WERI-Rb-1 (cell line): ENCODE results near the gene SENP6.
"Not testable (repeated sequence)": the region's sequence is repeated elsewhere in the genome, so short reads cannot be mapped to it uniquely, and the experiment has no call there.

Experiments used
- DNase-seq: peaks from one replicate; pipeline ENCODE4 v3.0.0-alpha.2; 2020
- H3K27ac ChIP-seq: fragments of 250-450 bp; sonication (Bioruptor Pico); 2 replicates; pipeline ENCODE4 v1.5.1; 2020; ENCODE audit warnings: mild to moderate bottlenecking, moderate library complexity
- H3K27me3 ChIP-seq: fragments of 250-450 bp; sonication (Bioruptor Pico); 2 replicates; pipeline ENCODE4 v1.5.1; 2021; ENCODE audit warnings: mild to moderate bottlenecking, low read depth, moderate library complexity; ENCODE audit not compliant: insufficient read depth, severe bottlenecking
- H3K36me3 ChIP-seq: fragments of 250-450 bp; sonication (Bioruptor Pico); 2 replicates; pipeline ENCODE4 v1.5.1; 2020; ENCODE audit warnings: mild to moderate bottlenecking, moderate library complexity
- H3K4me3 ChIP-seq: 2 replicates; pipeline ENCODE4 v1.5.1; 2011; ENCODE audit warnings: low read depth, mild to moderate bottlenecking, control low read depth, low read length
- H3K9me3 ChIP-seq: fragments of 250-450 bp; sonication (Bioruptor Pico); 2 replicates; pipeline ENCODE4 v1.5.1; 2021; ENCODE audit warnings: mild to moderate bottlenecking, moderate library complexity; ENCODE audit not compliant: severe bottlenecking
- CTCF ChIP-seq: IDR thresholded peaks from 2 replicates; pipeline ENCODE4 v1.5.1; 2011; ENCODE audit warnings: low read depth, mild to moderate bottlenecking, control low read depth, inconsistent platforms, low read length

Gene SENP6

GRCh38 chr6:75588948-75589347 lies 12.7 kb upstream of the SENP6 start:
- no peaks in the 10 kb centered on the region for H3K36me3 ChIP-seq
- no peaks in the 10 kb centered on the region for H3K9me3 ChIP-seq
- H3K27me3 ChIP-seq: no peaks in the 10 kb centered on the region
- no peak for TF ChIP-seq CTCF
- H3K4me3 ChIP-seq: no peak overlapping the region
- no peak overlapping the region for H3K27ac ChIP-seq
- no peak for DNase-seq

DNA sequence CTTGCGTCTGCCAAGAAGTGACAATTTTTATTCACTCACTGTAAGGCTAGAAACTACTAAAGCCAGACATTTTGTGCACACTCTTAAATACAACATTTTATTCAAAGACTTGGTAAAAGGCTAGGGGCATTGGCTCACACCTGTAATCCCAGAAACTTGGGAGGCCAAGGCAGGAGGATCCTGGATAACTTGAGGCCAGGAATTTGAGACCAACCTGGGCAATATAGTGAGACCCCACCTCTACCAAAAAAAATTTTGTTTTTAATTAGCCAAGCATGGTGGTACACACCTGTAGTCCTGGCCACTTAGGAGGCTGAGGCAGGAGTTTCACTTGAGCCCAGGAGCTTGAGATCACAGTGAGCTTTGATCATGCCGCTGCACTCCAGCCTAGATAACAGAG lies 11.3 kb upstream of the SENP6 start:
- H3K9me3 ChIP-seq: no peaks in the 10 kb centered on the region
- H3K36me3 ChIP-seq: no peaks in the 10 kb centered on the region
- no peaks in the 10 kb centered on the region for H3K27me3 ChIP-seq
- H3K27ac ChIP-seq: no peak overlapping the region
- no peak overlapping the region for H3K4me3 ChIP-seq
- no peak for TF ChIP-seq CTCF
- no peak for DNase-seq

GRCh38 chr6:75596380-75596779 lies 5.3 kb upstream of the SENP6 start:
- not testable (repeated sequence) for H3K36me3 ChIP-seq, H3K4me3 ChIP-seq, H3K27me3 ChIP-seq, H3K9me3 ChIP-seq, DNase-seq, H3K27ac ChIP-seq

- Histone ChIP-seq H3K9me3 (no peaks in the 10 kb centered on the region), H3K36me3 (peaks cover 9% of the 10 kb centered on the region), H3K27me3 (no peaks in the 10 kb centered on the region), H3K27ac (peak overlapping the region; percentile 98), H3K4me3 (peak overlapping the region; percentile 67)
- TF ChIP-seq CTCF: no peak
- DNase-seq: no peak
These were observed 912 bp upstream of the SENP6 start for GRCh38 chr6:75600768-75601167.

DNA sequence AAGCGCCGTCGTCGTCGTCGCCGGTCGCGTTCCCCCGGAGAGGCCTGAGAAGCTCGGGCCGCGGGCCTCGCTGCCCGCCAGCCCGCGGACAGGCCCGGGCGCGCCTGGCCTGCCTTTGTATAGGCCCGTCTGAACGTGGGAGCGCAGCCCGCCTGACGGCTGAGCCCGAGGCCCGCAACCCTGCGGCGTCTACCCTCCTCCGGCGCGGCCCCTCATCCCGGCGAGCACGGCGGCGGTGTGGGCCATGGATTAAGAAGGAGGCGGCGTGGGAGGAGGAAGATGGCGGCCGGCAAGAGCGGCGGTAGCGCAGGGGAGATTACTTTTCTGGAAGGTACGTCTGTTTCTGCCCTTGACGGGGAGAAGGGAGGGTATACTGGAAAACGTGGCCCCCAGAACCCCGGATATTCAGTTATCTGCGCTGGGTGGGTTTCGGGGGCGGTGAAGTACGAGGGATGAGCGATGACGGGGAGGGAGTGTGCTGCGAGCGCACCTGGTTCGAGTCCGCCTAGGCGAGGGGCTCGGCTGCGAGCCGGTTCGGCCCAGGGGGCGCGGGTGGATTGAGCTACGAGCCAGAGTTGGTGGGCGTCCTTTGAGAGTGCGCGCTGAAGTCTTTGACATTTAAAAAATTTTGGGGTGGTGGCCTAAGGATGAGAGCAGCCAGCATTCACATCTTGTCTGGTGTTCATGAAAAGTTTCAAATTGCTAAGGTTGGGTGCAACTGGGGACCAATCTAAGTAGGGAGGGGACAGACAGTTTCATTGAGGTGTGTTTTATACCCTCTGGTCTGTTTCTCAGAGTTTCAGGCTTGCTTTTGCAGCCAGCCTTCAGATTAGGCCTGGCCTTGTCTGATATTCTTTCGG lies 796 bp downstream of the SENP6 start:
- H3K36me3 ChIP-seq: peaks cover 9% of the 10 kb centered on the region
- no peaks in the 10 kb centered on the region for H3K9me3 ChIP-seq
- DNase-seq: peak; percentile 62
- TF ChIP-seq CTCF: no peak
- H3K27me3 ChIP-seq: no peaks in the 10 kb centered on the region
- peak overlapping the region; percentile 67 for H3K4me3 ChIP-seq
- H3K27ac ChIP-seq: peak overlapping the region; percentile 98

GRCh38 chr6:75603106-75603420 lies 1.4 kb downstream of the SENP6 start:
- no peak for DNase-seq
- Histone ChIP-seq H3K27ac (peak overlapping the region; percentile 98), H3K4me3 (peak overlapping the region; percentile 67), H3K27me3 (no peaks in the 10 kb centered on the region), H3K9me3 (no peaks in the 10 kb centered on the region), H3K36me3 (peaks cover 9% of the 10 kb centered on the region)
- no peak for TF ChIP-seq CTCF
